CD14-positive monocyte (primary cell): ENCODE measurements around the gene GABBR2. TPM values are rescaled to one million over a fixed set of nuclear protein-coding genes. Genes with fewer than 3 reads are reported as not detected.

ENCODE experiments used
- DNase-seq, 3 donors: peaks; one replicate each; pipeline ENCODE4 v3.0.0-alpha.2; 2011 to 2022
- H2AFZ ChIP-seq: 2 replicates; pipeline ENCODE4 v1.6.0; 2012; ENCODE audit warnings: mild to moderate bottlenecking, low read depth, low read length, inconsistent platforms; ENCODE audit not compliant: insufficient read depth, poor library complexity, severe bottlenecking
- H3K27ac ChIP-seq, 2 donors: 1 replicate in 1 of 2; 2 replicates in 1 of 2; pipeline ENCODE4 v1.5.1; 2012 to 2013; ENCODE audit warnings: low read length in 2 of 2, control low read depth in 1 of 2, inconsistent platforms in 1 of 2, low read depth in 1 of 2, mild to moderate bottlenecking in 1 of 2
- H3K27me3 ChIP-seq, 2 donors: one replicate each; pipeline versions ENCODE4 v1.6.0 to v1.6.1; 2011 to 2013; ENCODE audit warnings: low read length in 2 of 2; ENCODE audit not compliant: control insufficient read depth in 2 of 2, insufficient read depth in 2 of 2
- H3K36me3 ChIP-seq, 2 donors: replicated peaks in 1 of 2; 1 replicate in 1 of 2; 2 replicates in 1 of 2; pipeline versions ENCODE4 v1.5.1 to v1.6.1; 2012 to 2013; ENCODE audit warnings: low read length in 2 of 2, control low read depth in 1 of 2, inconsistent platforms in 1 of 2, mild to moderate bottlenecking in 1 of 2; ENCODE audit not compliant: insufficient read depth in 2 of 2, control insufficient read depth in 1 of 2
- H3K4me1 ChIP-seq, 2 donors: 1 replicate in 1 of 2; 2 replicates in 1 of 2; pipeline versions ENCODE4 v1.5.1 to v1.6.1; 2012 to 2013; ENCODE audit warnings: low read length in 2 of 2, control low read depth in 1 of 2, inconsistent platforms in 1 of 2, mild to moderate bottlenecking in 1 of 2, moderate library complexity in 1 of 2; ENCODE audit not compliant: insufficient read depth in 2 of 2, control insufficient read depth in 1 of 2
- H3K4me2 ChIP-seq: replicated peaks from 2 replicates; pipeline ENCODE3; 2012; ENCODE audit warnings: low read length, moderate library complexity, mild to moderate bottlenecking; ENCODE audit not compliant: poor library complexity, severe bottlenecking; ENCODE audit errors: extremely low read depth
- H3K4me3 ChIP-seq, 3 experiments: fragments of 200-600 bp in 1 of 3; sonication (generic) in 1 of 3; replicated peaks in 1 of 3; 1 replicate in 2 of 3; 2 replicates in 1 of 3; pipeline ENCODE4 v1.5.1; 2011 to 2013; ENCODE audit warnings: low read length in 3 of 3, mild to moderate bottlenecking in 3 of 3, control low read depth in 2 of 3, low read depth in 2 of 3, inconsistent platforms in 1 of 3, moderate library complexity in 1 of 3
- H3K79me2 ChIP-seq: 2 replicates; pipeline ENCODE4 v1.6.0; 2012; ENCODE audit warnings: mild to moderate bottlenecking, control low read depth, inconsistent platforms, low read length, moderate library complexity; ENCODE audit not compliant: insufficient read depth
- H3K9ac ChIP-seq: 2 replicates; pipeline ENCODE4 v1.6.0; 2017; ENCODE audit warnings: low read length, mild to moderate bottlenecking; ENCODE audit not compliant: insufficient read depth, poor library complexity, severe bottlenecking
- H3K9me3 ChIP-seq, 2 donors: replicated peaks in 1 of 2; 1 replicate in 1 of 2; 2 replicates in 1 of 2; pipeline versions ENCODE4 v1.5.1 to v1.6.1; 2012 to 2013; ENCODE audit warnings: low read length in 2 of 2, control low read depth in 1 of 2; ENCODE audit not compliant: control insufficient read depth in 1 of 2, insufficient read depth in 1 of 2
- H4K20me1 ChIP-seq: 2 replicates; pipeline ENCODE4 v1.6.0; 2012; ENCODE audit warnings: mild to moderate bottlenecking, low read length, control low read depth, moderate library complexity; ENCODE audit not compliant: insufficient read depth
- H3K27ac Mint-ChIP-seq, 7 donors: one replicate each; pipeline ENCODE4 v1.8.0; 2020; ENCODE audit warnings: mild to moderate bottlenecking in 7 of 7, mixed read lengths in 7 of 7, moderate library complexity in 6 of 7, inconsistent platforms in 2 of 7
- H3K27me3 Mint-ChIP-seq, 3 donors: one replicate each; pipeline ENCODE4 v1.8.0; 2021 to 2022; ENCODE audit warnings: low read depth in 3 of 3, mild to moderate bottlenecking in 3 of 3, mixed read lengths in 3 of 3, moderate library complexity in 3 of 3, inconsistent platforms in 1 of 3
- H3K36me3 Mint-ChIP-seq, 2 donors: one replicate each; pipeline ENCODE4 v1.8.0; 2020; ENCODE audit warnings: mixed read lengths in 2 of 2, inconsistent platforms in 1 of 2, mild to moderate bottlenecking in 1 of 2
- H3K4me1 Mint-ChIP-seq: one replicate; pipeline ENCODE4 v1.8.0; 2020; ENCODE audit warnings: mild to moderate bottlenecking, mixed read lengths
- H3K4me3 Mint-ChIP-seq, 2 donors: one replicate each; pipeline ENCODE4 v1.8.0; 2020; ENCODE audit warnings: mild to moderate bottlenecking in 2 of 2, mixed read lengths in 2 of 2, moderate library complexity in 1 of 2
- H3K9me3 Mint-ChIP-seq, 7 donors: one replicate each; pipeline ENCODE4 v1.8.0; 2020 to 2022; ENCODE audit warnings: mixed read lengths in 7 of 7, mild to moderate bottlenecking in 6 of 7, moderate library complexity in 6 of 7, inconsistent platforms in 2 of 7
- WGBS: methylation state at CpG from one replicate; pipeline ENCODE4 v1.1.5; 2013; ENCODE audit warnings: missing lambda C conversion rate; ENCODE audit not compliant: insufficient coverage; 5-methylcytosine and 5-hydroxymethylcytosine counted together
- intact Hi-C, 2 donors: fragments of 100-400 bp; cut with micrococcal nuclease; formaldehyde crosslinking; loops; one replicate each; pipeline versions ENCODE4 v1.15.0 to v1.15.1; 2023
- polyA plus RNA-seq, 3 donors: library from polyadenylated mRNA; depleted of rRNA in 1 of 3; unstranded in 2 of 3; stranded (reverse) in 1 of 3; fragments of 300-500 nt in 2 of 3; fragments of >200 nt in 1 of 3; fragmentation: Illumina TruSeq in 2 of 3; gene quantifications; 1 replicate in 2 of 3; 2 replicates in 1 of 3; pipeline ENCODE4 v1.2.3, GENCODE V29; 2012 to 2021
- TF ChIP-seq, protein P1 (sequence below): fragments of 200-600 bp; IDR thresholded peaks from one replicate; pipeline ENCODE4 v1.8.0; 2022; ENCODE audit warnings: antibody characterized with exemption, mild to moderate bottlenecking

GABBR2 gene
- polyA plus RNA-seq, 3 donors: not detected

- peaks cover 0 to 7% of the 10 kb centered on the region in 2 donors for H3K9me3 ChIP-seq
- 92% methylated on average over 2 of the region's 8 CpGs for WGBS
- no peaks in the 10 kb centered on the region for H4K20me1 ChIP-seq
- intact Hi-C loops: no loop called here
- TF ChIP-seq, protein P1, sequence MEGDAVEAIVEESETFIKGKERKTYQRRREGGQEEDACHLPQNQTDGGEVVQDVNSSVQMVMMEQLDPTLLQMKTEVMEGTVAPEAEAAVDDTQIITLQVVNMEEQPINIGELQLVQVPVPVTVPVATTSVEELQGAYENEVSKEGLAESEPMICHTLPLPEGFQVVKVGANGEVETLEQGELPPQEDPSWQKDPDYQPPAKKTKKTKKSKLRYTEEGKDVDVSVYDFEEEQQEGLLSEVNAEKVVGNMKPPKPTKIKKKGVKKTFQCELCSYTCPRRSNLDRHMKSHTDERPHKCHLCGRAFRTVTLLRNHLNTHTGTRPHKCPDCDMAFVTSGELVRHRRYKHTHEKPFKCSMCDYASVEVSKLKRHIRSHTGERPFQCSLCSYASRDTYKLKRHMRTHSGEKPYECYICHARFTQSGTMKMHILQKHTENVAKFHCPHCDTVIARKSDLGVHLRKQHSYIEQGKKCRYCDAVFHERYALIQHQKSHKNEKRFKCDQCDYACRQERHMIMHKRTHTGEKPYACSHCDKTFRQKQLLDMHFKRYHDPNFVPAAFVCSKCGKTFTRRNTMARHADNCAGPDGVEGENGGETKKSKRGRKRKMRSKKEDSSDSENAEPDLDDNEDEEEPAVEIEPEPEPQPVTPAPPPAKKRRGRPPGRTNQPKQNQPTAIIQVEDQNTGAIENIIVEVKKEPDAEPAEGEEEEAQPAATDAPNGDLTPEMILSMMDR: no peak
- no peak for DNase-seq
- H3K79me2 ChIP-seq: no peaks in the 10 kb centered on the region
- Mint-ChIP-seq H3K4me3 (no peak overlapping the region), H3K27ac (no peak overlapping the region), H3K27me3 (peaks cover 0 to 7% (median 6%) of the 10 kb centered on the region in 3 donors), H3K4me1 (no peaks in the 10 kb centered on the region), H3K36me3 (no peaks in the 10 kb centered on the region), H3K9me3 (peaks cover 2 to 11% (median 5%) of the 10 kb centered on the region in 7 donors)
- no peak overlapping the region for H3K4me2 ChIP-seq
- H3K9ac ChIP-seq: no peak overlapping the region
- H3K4me1 ChIP-seq: no peaks in the 10 kb centered on the region
- no peak overlapping the region for H3K4me3 ChIP-seq
- no peak overlapping the region for H3K27ac ChIP-seq
- H2AFZ ChIP-seq: no peak overlapping the region
- H3K36me3 ChIP-seq: no peaks in the 10 kb centered on the region
- no peaks in the 10 kb centered on the region for H3K27me3 ChIP-seq
These were observed 351.6 kb downstream of the GABBR2 start for GRCh38 chr9:98356953-98357690.

DNA sequence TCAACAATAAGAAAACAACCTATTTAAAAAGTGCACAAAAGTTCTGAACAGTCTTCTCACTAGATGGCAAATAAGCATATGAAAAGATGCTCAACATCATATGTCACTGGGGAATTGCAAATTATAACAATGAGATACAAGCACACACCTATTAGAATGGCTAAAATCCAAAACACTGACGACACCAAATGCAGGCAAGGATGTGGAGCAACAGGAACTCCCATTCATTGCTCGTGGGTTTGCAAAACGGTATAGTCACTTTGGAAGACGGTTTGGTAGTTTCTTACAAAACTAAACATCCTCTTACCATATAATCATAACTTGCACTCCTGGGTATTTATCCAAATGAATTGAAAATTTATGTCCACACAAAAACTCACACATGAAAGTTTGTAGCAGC lies 352.4 kb downstream of the GABBR2 start:
- TF ChIP-seq, protein P1: no peak
- no peak overlapping the region for H3K27ac Mint-ChIP-seq
- peaks cover 0 to 6% (median 5%) of the 10 kb centered on the region in 3 donors for H3K27me3 Mint-ChIP-seq

More for the DNA sequence above, 352.4 kb downstream of the GABBR2 start:
- H3K4me2 ChIP-seq: no peak overlapping the region
- H3K4me3 ChIP-seq: no peak overlapping the region
- peaks cover 2 to 17% (median 9%) of the 10 kb centered on the region in 7 donors for H3K9me3 Mint-ChIP-seq
- H3K36me3 ChIP-seq: no peaks in the 10 kb centered on the region
- H3K9me3 ChIP-seq: peaks cover 0 to 9% of the 10 kb centered on the region in 2 donors
- no peak overlapping the region for H3K4me3 Mint-ChIP-seq
- H2AFZ ChIP-seq: no peak overlapping the region
- H3K79me2 ChIP-seq: no peaks in the 10 kb centered on the region
- intact Hi-C loops: no loop called here
- H3K4me1 ChIP-seq: no peaks in the 10 kb centered on the region
- no peak overlapping the region for H3K27ac ChIP-seq
- H3K4me1 Mint-ChIP-seq: no peaks in the 10 kb centered on the region
- no peaks in the 10 kb centered on the region for H4K20me1 ChIP-seq
- whole genome bisulfite sequencing: 71% methylated on average over 1 of the region's 4 CpGs
- no peaks in the 10 kb centered on the region for H3K36me3 Mint-ChIP-seq
- H3K27me3 ChIP-seq: no peaks in the 10 kb centered on the region
- no peak for DNase-seq
- H3K9ac ChIP-seq: no peak overlapping the region
